Cardiac muscle cell (in vitro differentiated cells and primary cell): ENCODE measurements around the gene SFXN5. TPM values are rescaled to one million over a fixed set of nuclear protein-coding genes. Genes with fewer than 3 reads are reported as not detected.

ENCODE experiments used
- DNase-seq, 2 donors: peaks; one replicate each; pipeline versions ENCODE4 v3.0.0 to v3.0.0-alpha.2; 2010 to 2017; ENCODE audit warnings: low read depth in 1 of 2, low spot score in 1 of 2
- H3K27ac ChIP-seq: fragments of 200-600 bp; sonication (generic); 2 replicates; pipeline ENCODE4 v1.5.1; 2016
- H3K27me3 ChIP-seq: fragments of 200-600 bp; sonication (generic); 2 replicates; pipeline ENCODE4 v1.6.0; 2016; ENCODE audit warnings: control low read depth
- H3K36me3 ChIP-seq: fragments of 200-600 bp; sonication (generic); 2 replicates; pipeline ENCODE4 v1.5.1; 2016; ENCODE audit warnings: control low read depth
- H3K4me1 ChIP-seq: fragments of 200-600 bp; sonication (generic); 2 replicates; pipeline ENCODE4 v1.8.1; 2017; ENCODE audit warnings: low read depth, mild to moderate bottlenecking, mixed run types
- H3K4me3 ChIP-seq: fragments of 200-600 bp; sonication (generic); 2 replicates; pipeline ENCODE4 v1.5.1; 2016; ENCODE audit warnings: mild to moderate bottlenecking
- H3K9me3 ChIP-seq: fragments of 200-600 bp; sonication (generic); 2 replicates; pipeline ENCODE4 v1.5.1; 2017; ENCODE audit warnings: low read depth, mild to moderate bottlenecking, control low read depth
- CTCF ChIP-seq: IDR thresholded peaks from 2 replicates; pipeline ENCODE4 v1.5.1; 2012; ENCODE audit warnings: low read depth, mild to moderate bottlenecking, low read length
- polyA plus RNA-seq: library from polyadenylated mRNA; unstranded; fragments of >200 nt; fragmentation: Nextera tagmentation; extraction: Ambion mirVana; gene quantifications from 2 replicates; pipeline ENCODE4 v1.2.1, GENCODE V29; 2016
- total RNA-seq: library from RNA; depleted of rRNA; stranded (reverse); fragments of >200 nt; gene quantifications from 2 replicates; pipeline ENCODE4 v1.2.3, GENCODE V29; 2016

SFXN5 gene
- total and polyA plus RNA-seq, 2 experiments from 2014 or later = 11.4 to 13.5 TPM

GRCh38 chr2:73072129-73072395 is 550 bp upstream of the SFXN5 start:
- no peak for TF ChIP-seq CTCF
- peak overlapping the region; percentile 74 for H3K4me3 ChIP-seq
- H3K9me3 ChIP-seq = no peaks in the 10 kb centered on the region
- DNase-seq = peak in 1 of 2 donors; percentile 34
- peaks cover 10% of the 10 kb centered on the region for H3K4me1 ChIP-seq
- peaks cover 4% of the 10 kb centered on the region for H3K27me3 ChIP-seq
- H3K27ac ChIP-seq = no peak overlapping the region
- no peaks in the 10 kb centered on the region for H3K36me3 ChIP-seq

GRCh38 chr2:73070643-73071359 is 711 bp downstream of the SFXN5 start:
- H3K9me3 ChIP-seq = no peaks in the 10 kb centered on the region
- peaks cover 4% of the 10 kb centered on the region for H3K27me3 ChIP-seq
- peak; percentile 32 to 70 for DNase-seq
- no peak for TF ChIP-seq CTCF
- peak overlapping the region; percentile 58 for H3K27ac ChIP-seq
- H3K36me3 ChIP-seq = no peaks in the 10 kb centered on the region
- peak overlapping the region; percentile 74 for H3K4me3 ChIP-seq
- peaks cover 10% of the 10 kb centered on the region for H3K4me1 ChIP-seq

- Histone ChIP-seq H3K4me1 (peaks cover 10% of the 10 kb centered on the region), H3K9me3 (no peaks in the 10 kb centered on the region), H3K4me3 (peak overlapping the region; percentile 74), H3K27ac (peak overlapping the region; percentile 58), H3K27me3 (peaks cover 4% of the 10 kb centered on the region), H3K36me3 (no peaks in the 10 kb centered on the region)
- no peak for TF ChIP-seq CTCF
- DNase-seq = no peak
Observed at GRCh38 chr2:73069855-73070642, 1.5 kb downstream of the SFXN5 start.

- DNase-seq = peak in 1 of 2 donors; percentile 17
- Histone ChIP-seq H3K4me1 (peaks cover 13% of the 10 kb centered on the region), H3K27ac (no peak overlapping the region), H3K27me3 (peaks cover 4% of the 10 kb centered on the region), H3K36me3 (no peaks in the 10 kb centered on the region), H3K9me3 (no peaks in the 10 kb centered on the region), H3K4me3 (peak overlapping the region; percentile 74)
- no peak for TF ChIP-seq CTCF
Observed at GRCh38 chr2:73069041-73069854, 2.3 kb downstream of the SFXN5 start.

- Histone ChIP-seq H3K27ac (no peak overlapping the region), H3K27me3 (peaks cover 1% of the 10 kb centered on the region), H3K4me1 (peaks cover 15% of the 10 kb centered on the region), H3K4me3 (no peak overlapping the region), H3K36me3 (no peaks in the 10 kb centered on the region), H3K9me3 (no peaks in the 10 kb centered on the region)
- TF ChIP-seq CTCF = no peak
- no peak for DNase-seq
Observed at GRCh38 chr2:73068147-73068546, 3.4 kb downstream of the SFXN5 start.
